Stomach (tissue), 9 donors: ENCODE data around the gene DTX3. TPM values are rescaled to one million over a fixed set of nuclear protein-coding genes. Genes with fewer than 3 reads are reported as not detected.

Experiments used
- DNase-seq, 2 donors: peaks; one replicate each; pipeline versions ENCODE4 v3.0.0 to v3.0.0-alpha.2; 2013 to 2019
- H3K27ac ChIP-seq, 5 donors: fragments of 200-600 bp in 4 of 5; sonication (generic) in 4 of 5; one replicate each; pipeline ENCODE4 v1.5.1; 2013 to 2019; ENCODE audit warnings: mild to moderate bottlenecking in 1 of 5, moderate library complexity in 1 of 5
- H3K27me3 ChIP-seq, 3 donors: fragments of 200-600 bp; sonication (generic); one replicate each; pipeline ENCODE4 v1.5.1; 2017 to 2019; ENCODE audit warnings: mixed run types in 1 of 3
- H3K36me3 ChIP-seq, 4 donors: fragments of 200-600 bp; sonication (generic); 1 replicate in 3 of 4; 2 replicates in 1 of 4; pipeline ENCODE4 v1.5.1; 2016 to 2019
- H3K4me1 ChIP-seq, 4 donors: fragments of 200-600 bp; sonication (generic); one replicate each; pipeline ENCODE4 v1.5.1; 2016 to 2019
- H3K4me3 ChIP-seq, 4 donors: fragments of 200-600 bp; sonication (generic) in 3 of 4; one replicate each; pipeline ENCODE4 v1.5.1; 2016 to 2019; ENCODE audit warnings: mild to moderate bottlenecking in 1 of 4
- H3K9me3 ChIP-seq, 4 donors: fragments of 200-600 bp; sonication (generic); one replicate each; pipeline ENCODE4 v1.5.1; 2016 to 2019
- EP300 ChIP-seq: sonication (generic); formaldehyde crosslinking; IDR thresholded peaks from one replicate; pipeline ENCODE4 v1.6.1; 2017; ENCODE audit warnings: antibody characterized with exemption
- POLR2A ChIP-seq, 4 donors: fragments of 450-650 bp; IDR thresholded peaks; one replicate each; pipeline ENCODE4 v1.6.1; 2016; ENCODE audit warnings: antibody characterized with exemption in 4 of 4, control low read depth in 2 of 4, mild to moderate bottlenecking in 1 of 4, moderate library complexity in 1 of 4
- POLR2AphosphoS5 ChIP-seq, 3 donors: sonication (generic); formaldehyde crosslinking; IDR thresholded peaks; one replicate each; pipeline ENCODE4 v1.6.1; 2016; ENCODE audit warnings: antibody characterized with exemption in 3 of 3
- WGBS, 5 donors: extraction: QIAGEN DNeasy Blood & Tissue Kit in 3 of 5; methylation state at CpG; one replicate each; pipeline versions ENCODE4 v1.1.5 to v1.1.7; 2013 to 2018; 5-methylcytosine and 5-hydroxymethylcytosine counted together
- intact Hi-C: fragments of 100-400 bp; cut with DNase I; formaldehyde crosslinking; loops from one replicate; pipeline ENCODE4 v1.15.1; 2023; ENCODE audit warnings: low total_unique reads
- polyA plus RNA-seq, 3 donors: library from polyadenylated mRNA; stranded (reverse); fragments of 200-250 nt; gene quantifications; one replicate each; pipeline ENCODE4 v1.2.3, GENCODE V29; 2013
- total RNA-seq, 5 donors: library from RNA; depleted of rRNA; stranded (reverse); fragments of >200 nt; gene quantifications; one replicate each; pipeline versions ENCODE4 v1.1.0 to v1.2.3, GENCODE V29; 2014 to 2016
- TF ChIP-seq, protein P1 (sequence below), 7 experiments: fragments of 450-650 bp in 4 of 7; fragments of 200-600 bp in 3 of 7; sonication (generic) in 3 of 7; IDR thresholded peaks; one replicate each; pipeline ENCODE4 v1.5.1; 2016 to 2019; ENCODE audit warnings: antibody characterized with exemption in 7 of 7, control low read depth in 2 of 7, mild to moderate bottlenecking in 1 of 7
- donor health status: healthy with polysubstance abuse.
- donor health status: Bipolar disorder and iron deficiency.
- donor health status: healthy.

DTX3 gene
- total and polyA plus RNA-seq, 8 donors, result 5.2 to 49.6 (median 15.9) TPM

DNA sequence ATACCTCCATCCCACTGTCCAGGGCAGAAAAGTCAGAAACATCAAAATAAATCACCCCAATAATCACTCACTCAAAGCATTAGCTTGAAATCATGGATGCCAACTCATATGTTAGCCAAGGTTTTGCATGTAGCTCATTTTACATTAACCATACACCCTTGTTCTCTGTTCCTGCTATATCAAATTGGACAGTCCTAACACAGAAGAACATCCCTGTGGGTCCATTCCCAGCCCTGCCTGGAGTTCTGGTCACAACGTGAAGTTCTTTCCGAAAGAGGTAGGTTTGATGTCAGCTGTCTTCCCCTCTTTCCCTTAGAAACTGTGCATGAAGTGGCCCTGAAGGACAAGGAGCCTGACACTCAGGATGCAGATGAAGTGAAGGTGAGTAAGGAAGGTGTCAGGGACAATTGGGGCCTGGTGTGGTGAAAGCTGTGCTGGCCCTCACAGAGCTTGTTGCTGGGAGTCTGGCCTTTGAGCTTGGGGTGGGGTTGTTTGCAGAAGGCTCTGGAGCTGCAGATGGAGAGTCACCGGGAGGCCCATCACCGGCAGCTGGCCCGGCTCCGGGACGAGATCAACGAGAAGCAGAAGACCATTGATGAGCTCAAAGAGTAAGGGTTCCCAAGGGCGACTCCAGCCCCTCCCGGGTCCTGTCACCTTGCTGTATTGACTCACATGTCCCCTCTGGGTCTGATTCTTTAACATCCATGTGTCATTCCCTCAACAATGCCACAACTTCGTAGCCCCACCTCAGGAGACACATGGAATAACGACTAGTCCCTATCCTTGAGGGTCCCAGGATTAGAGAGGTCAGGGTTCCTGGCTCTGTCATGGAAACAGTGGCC is 28.6 kb upstream of the DTX3 start:
- H3K4me3 ChIP-seq, result no peak overlapping the region
- TF ChIP-seq POLR2A (IDR thresholded peaks at IDR 0.05), result no peak
- no peak for TF ChIP-seq EP300
- TF ChIP-seq, protein P1, sequence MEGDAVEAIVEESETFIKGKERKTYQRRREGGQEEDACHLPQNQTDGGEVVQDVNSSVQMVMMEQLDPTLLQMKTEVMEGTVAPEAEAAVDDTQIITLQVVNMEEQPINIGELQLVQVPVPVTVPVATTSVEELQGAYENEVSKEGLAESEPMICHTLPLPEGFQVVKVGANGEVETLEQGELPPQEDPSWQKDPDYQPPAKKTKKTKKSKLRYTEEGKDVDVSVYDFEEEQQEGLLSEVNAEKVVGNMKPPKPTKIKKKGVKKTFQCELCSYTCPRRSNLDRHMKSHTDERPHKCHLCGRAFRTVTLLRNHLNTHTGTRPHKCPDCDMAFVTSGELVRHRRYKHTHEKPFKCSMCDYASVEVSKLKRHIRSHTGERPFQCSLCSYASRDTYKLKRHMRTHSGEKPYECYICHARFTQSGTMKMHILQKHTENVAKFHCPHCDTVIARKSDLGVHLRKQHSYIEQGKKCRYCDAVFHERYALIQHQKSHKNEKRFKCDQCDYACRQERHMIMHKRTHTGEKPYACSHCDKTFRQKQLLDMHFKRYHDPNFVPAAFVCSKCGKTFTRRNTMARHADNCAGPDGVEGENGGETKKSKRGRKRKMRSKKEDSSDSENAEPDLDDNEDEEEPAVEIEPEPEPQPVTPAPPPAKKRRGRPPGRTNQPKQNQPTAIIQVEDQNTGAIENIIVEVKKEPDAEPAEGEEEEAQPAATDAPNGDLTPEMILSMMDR (IDR thresholded peaks at IDR 0.05), result no peak
- TF ChIP-seq POLR2AphosphoS5 (IDR thresholded peaks at IDR 0.05), result no peak
- no peaks in the 10 kb centered on the region for H3K4me1 ChIP-seq
- no peak for DNase-seq
- H3K27ac ChIP-seq, result no peak overlapping the region
- no peaks in the 10 kb centered on the region for H3K27me3 ChIP-seq
- 73 to 75% (median 73%) methylated on average over 12 of the region's 12 CpGs for whole genome bisulfite sequencing, 5 donors
- intact Hi-C loops, result no loop called here
- no peaks in the 10 kb centered on the region for H3K9me3 ChIP-seq
- peaks cover 0 to 17% (median 11%) of the 10 kb centered on the region in 4 donors for H3K36me3 ChIP-seq

DNA sequence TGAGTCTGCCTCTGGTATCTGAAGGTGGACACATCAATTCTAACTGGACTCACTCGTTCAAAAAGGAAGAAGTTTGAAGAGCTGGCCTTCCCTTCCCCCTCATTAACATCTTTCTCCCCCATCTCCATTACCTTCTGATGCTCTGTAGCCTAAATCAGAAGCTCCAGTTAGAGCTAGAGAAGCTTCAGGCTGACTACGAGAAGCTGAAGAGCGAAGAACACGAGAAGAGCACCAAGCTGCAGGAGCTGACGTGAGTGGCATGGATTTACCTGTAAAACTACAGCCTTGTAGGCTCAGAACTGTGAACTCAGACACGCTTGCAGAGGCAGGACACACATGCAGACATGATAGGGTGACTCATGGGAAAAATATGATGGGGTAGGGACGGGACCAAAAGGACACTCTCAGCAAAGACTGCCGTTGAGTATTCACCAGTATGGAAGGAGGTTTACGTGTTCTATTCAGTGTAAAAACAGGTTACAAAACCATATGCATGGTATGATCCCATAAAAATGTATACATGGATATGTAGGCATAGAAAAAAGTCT is 27.9 kb upstream of the DTX3 start:
- no peak overlapping the region for H3K27ac ChIP-seq
- no peak for DNase-seq
- 72 to 84% (median 80%) methylated on average over 9 of the region's 9 CpGs for WGBS, 5 donors
- H3K9me3 ChIP-seq, result no peaks in the 10 kb centered on the region
- peaks cover 0 to 22% (median 11%) of the 10 kb centered on the region in 4 donors for H3K36me3 ChIP-seq
- no peaks in the 10 kb centered on the region for H3K27me3 ChIP-seq
- intact Hi-C loops, result no loop called here
- H3K4me3 ChIP-seq, result no peak overlapping the region
- TF ChIP-seq EP300 (no peak), POLR2A (IDR thresholded peaks at IDR 0.05) (no peak), POLR2AphosphoS5 (IDR thresholded peaks at IDR 0.05) (no peak)
- TF ChIP-seq, protein P1 (IDR thresholded peaks at IDR 0.05), result no peak
- no peaks in the 10 kb centered on the region for H3K4me1 ChIP-seq

DNA sequence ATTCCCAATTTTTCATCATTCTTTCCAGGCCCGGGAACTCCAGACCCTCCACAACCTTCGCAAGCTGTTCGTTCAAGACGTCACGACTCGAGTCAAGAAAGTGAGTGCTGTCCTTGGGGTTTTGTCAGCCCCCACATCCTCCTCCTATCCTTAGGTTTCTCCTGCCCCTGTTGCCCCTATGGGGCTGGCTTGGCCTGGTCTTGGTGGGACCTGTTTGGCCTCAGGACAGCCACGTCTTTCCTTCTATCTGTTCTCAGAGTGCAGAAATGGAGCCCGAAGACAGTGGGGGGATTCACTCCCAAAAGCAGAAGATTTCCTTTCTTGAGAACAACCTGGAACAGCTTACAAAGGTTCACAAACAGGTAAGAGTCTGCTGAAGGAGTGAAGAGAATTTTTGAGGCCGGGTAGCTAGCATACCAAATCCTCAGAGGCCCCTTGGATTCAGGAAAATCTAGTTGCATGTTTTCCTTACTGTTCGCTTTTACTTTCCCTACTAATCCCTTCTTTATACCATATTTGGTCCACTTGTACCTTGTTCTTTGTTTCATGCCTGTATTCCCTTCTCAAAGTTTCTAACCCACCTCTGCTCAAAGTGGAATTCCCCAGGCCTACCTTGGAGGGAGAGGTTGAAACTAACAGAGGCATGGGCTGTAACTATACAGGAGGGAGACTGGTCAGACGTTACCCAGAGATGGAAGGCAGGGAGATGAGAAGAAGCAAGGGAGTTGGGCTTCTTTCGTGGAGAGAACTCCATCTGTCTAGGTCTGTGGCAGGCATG is 26.5 kb upstream of the DTX3 start:
- Histone ChIP-seq H3K27me3 (no peaks in the 10 kb centered on the region), H3K27ac (no peak overlapping the region), H3K4me1 (no peaks in the 10 kb centered on the region), H3K4me3 (no peak overlapping the region), H3K9me3 (no peaks in the 10 kb centered on the region), H3K36me3 (peaks cover 0 to 15% (median 4%) of the 10 kb centered on the region in 4 donors)
- no peak for DNase-seq
- 82 to 89% (median 88%) methylated on average over 12 of the region's 12 CpGs for WGBS, 5 donors
- intact Hi-C loops, result no loop called here
- TF ChIP-seq POLR2AphosphoS5 (IDR thresholded peaks at IDR 0.05) (no peak), EP300 (no peak), POLR2A (IDR thresholded peaks at IDR 0.05) (no peak)
- TF ChIP-seq, protein P1 (IDR thresholded peaks at IDR 0.05), result no peak

DNA sequence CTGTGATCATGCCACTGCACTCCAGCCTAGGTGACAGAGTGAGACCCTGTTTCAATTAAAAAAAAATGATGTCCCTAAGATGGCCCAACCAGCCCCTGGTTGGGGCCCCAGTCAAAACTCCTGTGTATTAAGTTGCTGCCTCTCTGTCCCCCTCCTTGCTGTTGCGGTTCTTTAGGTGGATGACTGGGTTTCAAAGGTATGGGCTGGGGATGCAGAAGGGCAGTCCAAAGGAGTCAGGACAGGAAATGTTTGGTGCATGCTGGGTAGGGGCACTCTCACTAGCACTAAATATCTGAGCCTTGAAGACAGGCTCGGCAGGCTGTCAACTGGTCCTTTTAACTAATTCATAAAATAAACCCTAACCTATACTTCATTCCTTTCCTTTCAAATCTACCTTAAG is 25.6 kb upstream of the DTX3 start:
- no peaks in the 10 kb centered on the region for H3K4me1 ChIP-seq
- TF ChIP-seq, protein P1 (IDR thresholded peaks at IDR 0.05), result no peak
- no peak for TF ChIP-seq POLR2AphosphoS5 (IDR thresholded peaks at IDR 0.05)
- no peak for TF ChIP-seq POLR2A (IDR thresholded peaks at IDR 0.05)
- no peak for TF ChIP-seq EP300

More for the DNA sequence above, 25.6 kb upstream of the DTX3 start:
- H3K4me3 ChIP-seq, result no peak overlapping the region
- no peaks in the 10 kb centered on the region for H3K27me3 ChIP-seq
- H3K27ac ChIP-seq, result no peak overlapping the region
- peaks cover 0 to 15% (median 4%) of the 10 kb centered on the region in 4 donors for H3K36me3 ChIP-seq
- WGBS, 5 donors, result 72 to 93% (median 89%) methylated on average over 2 of the region's 2 CpGs
- DNase-seq, result no peak
- intact Hi-C loops, result no loop called here
- H3K9me3 ChIP-seq, result no peaks in the 10 kb centered on the region
